Measurements from ENCODE around the gene ARHGAP1. TPM values are rescaled to one million over a fixed set of nuclear protein-coding genes. Genes with fewer than 3 reads are reported as not detected.

ARHGAP1 gene
- total and polyA plus RNA-seq, 2 of the 13 experiments (the other 11 are each of a cell fraction or from before 2014, with no cell fraction given) = 18.6 to 30.3 TPM

GRCh38 chr11:46729110-46730027 lies 28.9 kb upstream of the ARHGAP1 start (continued):
- TF ChIP-seq RFXAP (CRISPR knock-in tag; IDR thresholded peaks at IDR 0.05; ENCODE audit: borderline replicate concordance) (no peak), NKX3-1 (CRISPR knock-in tag; IDR thresholded peaks at IDR 0.05) (no peak), TEAD2 (CRISPR knock-in tag; IDR thresholded peaks at IDR 0.05) (no peak), ZFY (CRISPR knock-in tag; IDR thresholded peaks at IDR 0.05) (no peak), ZNF7 (CRISPR knock-in tag; IDR thresholded peaks at IDR 0.05) (peak; percentile 82), TRIM22 (IDR thresholded peaks at IDR 0.05) (no peak), ZBTB46 (CRISPR knock-in tag; IDR thresholded peaks at IDR 0.05; ENCODE audit: borderline replicate concordance) (no peak), POLR2A (IDR thresholded peaks at IDR 0.05; ENCODE audit: insufficient read depth in 1 of 2, low read depth in 2 of 2, low read length in 2 of 2) (peak in 1 of 2 experiments; percentile 36; a peak in 1 of 4 replicates), ZIK1 (CRISPR knock-in tag; IDR thresholded peaks at IDR 0.05; ENCODE audit: borderline replicate concordance, low read depth) (no peak), PHB2 (IDR thresholded peaks at IDR 0.05; ENCODE audit: partially characterized antibody) (no peak), AGO2 (optimal IDR thresholded peaks at IDR 0.05; ENCODE audit: low read depth, low read length) (peak; percentile 69), NCOA2 (CRISPR knock-in tag; IDR thresholded peaks at IDR 0.05) (no peak), ZNF235 (CRISPR knock-in tag; IDR thresholded peaks at IDR 0.05; ENCODE audit: borderline replicate concordance) (no peak), HNRNPUL1 (IDR thresholded peaks at IDR 0.05; ENCODE audit: low read depth, low read length) (no peak), ARHGAP35 (CRISPR knock-in tag; IDR thresholded peaks at IDR 0.05; ENCODE audit: borderline replicate concordance) (no peak), ZBTB33 (CRISPR knock-in tag; IDR thresholded peaks at IDR 0.05) (peak; percentile 82), ZBTB4 (CRISPR knock-in tag; IDR thresholded peaks at IDR 0.05; ENCODE audit: borderline replicate concordance) (no peak), TBL1XR1 (IDR thresholded peaks at IDR 0.05; ENCODE audit: borderline replicate concordance, low read length, partially characterized antibody) (no peak), IKZF5 (CRISPR knock-in tag; IDR thresholded peaks at IDR 0.05) (no peak)

All from HepG2 (cell line).